Progenitor cell of endocrine pancreas (in vitro differentiated cells): ENCODE results near the gene DPF3. TPM values are rescaled to one million over a fixed set of nuclear protein-coding genes. Genes with fewer than 3 reads are reported as not detected.

Experiments
- DNase-seq: peaks from one replicate; pipeline ENCODE4 v3.0.0; 2021; ENCODE audit warnings: low spot score; ENCODE audit not compliant: unreplicated experiment
- H3K27ac Mint-ChIP-seq: 2 replicates; pipeline ENCODE4 v1.8.0; 2021; ENCODE audit warnings: mild to moderate bottlenecking, moderate library complexity, mixed read lengths
- H3K27me3 Mint-ChIP-seq: 2 replicates; pipeline ENCODE4 v1.8.0; 2021; ENCODE audit warnings: mixed read lengths
- H3K36me3 Mint-ChIP-seq: 2 replicates; pipeline ENCODE4 v1.8.0; 2022; ENCODE audit warnings: mixed read lengths; ENCODE audit not compliant: insufficient read depth
- H3K4me1 Mint-ChIP-seq: 2 replicates; pipeline ENCODE4 v1.8.0; 2021; ENCODE audit warnings: low read depth, mixed read lengths
- H3K4me3 Mint-ChIP-seq: 2 replicates; pipeline ENCODE4 v1.8.0; 2021; ENCODE audit warnings: low read depth, mild to moderate bottlenecking, moderate library complexity, mixed read lengths
- H3K9me3 Mint-ChIP-seq: 2 replicates; pipeline ENCODE4 v1.8.0; 2021; ENCODE audit warnings: low read depth, mixed read lengths
- total RNA-seq: library from RNA; stranded (reverse); gene quantifications from 2 replicates; pipeline ENCODE4 v1.2.1, GENCODE V29; 2021
- TF ChIP-seq, protein P1 (sequence below): fragments of 200-600 bp; sonication (generic); IDR thresholded peaks from one replicate; pipeline ENCODE4 v1.5.0; 2021; ENCODE audit warnings: antibody characterized with exemption, mild to moderate bottlenecking; ENCODE audit not compliant: unreplicated experiment

DPF3 gene
- total RNA-seq, 1 donor from 2014 or later: 2.2 TPM

DNA sequence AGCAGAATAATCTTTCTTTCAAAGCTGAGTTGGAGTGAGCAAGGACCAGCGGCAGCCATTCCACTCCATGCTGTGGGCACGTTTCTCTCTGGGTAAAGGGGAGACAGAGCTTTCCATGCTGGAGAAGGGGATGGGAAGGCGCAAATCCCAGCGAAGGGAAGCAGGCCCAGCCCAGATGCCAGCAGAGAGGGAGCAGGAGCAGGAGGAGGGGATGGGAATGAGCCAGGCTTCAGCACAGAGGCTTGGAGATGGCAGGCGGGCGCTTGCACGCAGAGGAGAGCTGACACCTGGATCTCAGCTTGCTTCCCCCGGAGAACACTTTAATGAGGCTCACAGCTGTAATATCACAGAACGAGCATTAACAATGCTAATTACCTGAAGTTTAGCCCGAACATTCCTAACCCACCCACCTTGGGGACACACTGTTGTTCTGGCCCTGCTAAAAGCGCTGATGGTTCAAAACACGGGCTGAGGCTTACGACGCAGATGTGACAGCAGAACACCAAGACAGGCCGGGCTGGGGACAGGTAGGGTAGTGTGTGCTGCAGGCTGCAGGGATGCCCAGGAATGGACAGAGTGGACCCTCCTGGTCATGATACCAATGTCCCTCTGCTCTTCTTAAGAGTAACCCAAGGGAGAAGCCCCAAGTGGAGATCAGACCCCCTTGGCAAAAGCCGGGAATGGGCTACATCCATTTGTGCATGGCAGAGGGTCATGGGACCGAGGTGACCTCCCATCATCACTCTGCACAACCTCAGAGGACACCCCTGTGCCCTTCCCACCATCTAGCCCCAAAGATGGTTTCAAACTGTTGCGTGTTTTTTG lies 288.6 kb downstream of the DPF3 start:
- H3K9me3 Mint-ChIP-seq: no peaks in the 10 kb centered on the region
- H3K4me1 Mint-ChIP-seq: no peaks in the 10 kb centered on the region
- no peak overlapping the region for H3K27ac Mint-ChIP-seq
- no peak overlapping the region for H3K4me3 Mint-ChIP-seq
- no peak for DNase-seq
- peaks cover 30% of the 10 kb centered on the region for H3K27me3 Mint-ChIP-seq
- no peaks in the 10 kb centered on the region for H3K36me3 Mint-ChIP-seq
- TF ChIP-seq, protein P1, sequence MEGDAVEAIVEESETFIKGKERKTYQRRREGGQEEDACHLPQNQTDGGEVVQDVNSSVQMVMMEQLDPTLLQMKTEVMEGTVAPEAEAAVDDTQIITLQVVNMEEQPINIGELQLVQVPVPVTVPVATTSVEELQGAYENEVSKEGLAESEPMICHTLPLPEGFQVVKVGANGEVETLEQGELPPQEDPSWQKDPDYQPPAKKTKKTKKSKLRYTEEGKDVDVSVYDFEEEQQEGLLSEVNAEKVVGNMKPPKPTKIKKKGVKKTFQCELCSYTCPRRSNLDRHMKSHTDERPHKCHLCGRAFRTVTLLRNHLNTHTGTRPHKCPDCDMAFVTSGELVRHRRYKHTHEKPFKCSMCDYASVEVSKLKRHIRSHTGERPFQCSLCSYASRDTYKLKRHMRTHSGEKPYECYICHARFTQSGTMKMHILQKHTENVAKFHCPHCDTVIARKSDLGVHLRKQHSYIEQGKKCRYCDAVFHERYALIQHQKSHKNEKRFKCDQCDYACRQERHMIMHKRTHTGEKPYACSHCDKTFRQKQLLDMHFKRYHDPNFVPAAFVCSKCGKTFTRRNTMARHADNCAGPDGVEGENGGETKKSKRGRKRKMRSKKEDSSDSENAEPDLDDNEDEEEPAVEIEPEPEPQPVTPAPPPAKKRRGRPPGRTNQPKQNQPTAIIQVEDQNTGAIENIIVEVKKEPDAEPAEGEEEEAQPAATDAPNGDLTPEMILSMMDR: no peak

DNA sequence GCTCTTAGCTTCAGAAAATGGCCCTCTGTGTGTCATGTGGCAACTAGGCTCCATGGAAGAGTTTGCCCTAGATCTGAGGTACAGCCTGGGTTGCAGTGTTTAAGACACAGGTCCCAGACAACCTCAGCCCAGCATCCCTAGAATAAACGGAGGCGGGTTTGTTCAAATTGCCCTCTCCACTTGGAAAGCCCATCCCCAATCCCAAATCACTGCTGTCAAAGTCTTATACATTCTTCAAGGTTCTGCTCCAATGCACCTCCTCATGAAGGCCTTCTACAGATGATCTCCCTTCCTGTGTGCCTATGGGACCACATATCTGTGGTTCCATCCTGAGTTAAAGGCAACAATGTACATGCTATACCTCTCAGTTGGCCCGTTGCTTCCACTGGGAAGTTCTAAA lies 289.8 kb downstream of the DPF3 start:
- no peak overlapping the region for H3K27ac Mint-ChIP-seq
- no peak overlapping the region for H3K4me3 Mint-ChIP-seq
- H3K9me3 Mint-ChIP-seq: no peaks in the 10 kb centered on the region
- TF ChIP-seq, protein P1: no peak
- no peaks in the 10 kb centered on the region for H3K36me3 Mint-ChIP-seq
- peaks cover 27% of the 10 kb centered on the region for H3K27me3 Mint-ChIP-seq
- H3K4me1 Mint-ChIP-seq: peaks cover 2% of the 10 kb centered on the region
- DNase-seq: no peak

DNA sequence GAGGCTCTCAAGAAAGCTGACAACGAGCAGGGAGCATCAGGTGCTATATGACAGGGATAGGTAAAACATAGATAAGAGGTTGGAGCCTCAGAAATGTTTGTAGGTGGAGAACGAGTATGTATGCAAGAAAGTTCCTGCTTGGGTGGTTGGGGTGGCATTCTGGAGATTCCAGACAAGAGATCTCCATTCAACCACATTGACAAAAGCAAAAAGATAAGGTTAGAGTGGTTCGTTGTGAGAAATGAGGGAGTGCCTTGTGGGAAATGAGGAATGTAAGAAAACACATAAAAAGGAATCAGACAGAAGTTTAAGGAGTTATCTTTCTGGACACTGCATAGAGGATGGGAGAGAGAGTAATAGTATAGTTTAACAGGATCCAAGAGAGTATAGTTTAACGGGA lies 290.3 kb downstream of the DPF3 start:
- peaks cover 2% of the 10 kb centered on the region for H3K4me1 Mint-ChIP-seq
- TF ChIP-seq, protein P1: no peak
- peaks cover 22% of the 10 kb centered on the region for H3K27me3 Mint-ChIP-seq
- no peak overlapping the region for H3K27ac Mint-ChIP-seq
- no peaks in the 10 kb centered on the region for H3K9me3 Mint-ChIP-seq
- H3K36me3 Mint-ChIP-seq: no peaks in the 10 kb centered on the region
- no peak overlapping the region for H3K4me3 Mint-ChIP-seq
- DNase-seq: no peak

DNA sequence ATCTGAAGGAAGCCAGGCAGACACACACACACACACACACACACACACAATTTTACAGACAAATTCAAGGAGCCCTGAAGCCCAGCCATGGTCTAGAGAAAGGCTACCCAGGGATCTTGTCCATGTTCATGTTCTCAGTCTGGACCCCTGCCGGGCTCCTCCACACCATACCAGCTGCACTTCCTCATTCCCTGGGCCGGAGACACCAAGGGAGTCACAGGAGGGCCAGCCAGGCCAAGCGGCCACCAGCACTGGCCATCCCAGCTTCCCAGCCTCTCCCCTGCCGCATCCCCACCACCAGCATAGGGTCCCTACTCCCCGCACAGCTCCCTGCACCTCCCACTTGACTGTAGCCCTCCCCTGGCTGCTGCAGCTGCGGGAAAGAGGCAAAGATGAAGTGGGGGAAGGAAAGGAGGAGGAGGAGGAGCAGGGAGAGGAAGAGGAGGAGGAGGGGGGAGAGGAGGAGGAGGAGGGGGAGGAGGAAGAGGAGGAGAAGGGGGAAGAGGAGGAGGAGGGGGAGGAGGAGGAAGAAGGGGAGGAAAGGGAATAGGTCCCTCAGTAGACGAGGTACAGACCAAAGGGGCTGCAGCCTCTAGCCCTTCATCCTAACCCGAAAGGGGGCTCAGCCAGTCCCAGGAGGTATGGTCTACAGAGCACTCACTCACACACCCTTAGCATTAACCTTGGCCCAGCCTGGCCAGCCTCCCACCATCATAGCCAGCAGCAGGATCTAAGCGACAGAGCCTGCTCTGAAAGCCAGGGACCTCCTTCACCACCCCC lies 293.2 kb downstream of the DPF3 start:
- Mint-ChIP-seq H3K4me1 (peaks cover 2% of the 10 kb centered on the region), H3K9me3 (no peaks in the 10 kb centered on the region), H3K4me3 (no peak overlapping the region), H3K27me3 (peaks cover 23% of the 10 kb centered on the region), H3K27ac (no peak overlapping the region), H3K36me3 (no peaks in the 10 kb centered on the region)
- no peak for DNase-seq
- TF ChIP-seq, protein P1: no peak

DNA sequence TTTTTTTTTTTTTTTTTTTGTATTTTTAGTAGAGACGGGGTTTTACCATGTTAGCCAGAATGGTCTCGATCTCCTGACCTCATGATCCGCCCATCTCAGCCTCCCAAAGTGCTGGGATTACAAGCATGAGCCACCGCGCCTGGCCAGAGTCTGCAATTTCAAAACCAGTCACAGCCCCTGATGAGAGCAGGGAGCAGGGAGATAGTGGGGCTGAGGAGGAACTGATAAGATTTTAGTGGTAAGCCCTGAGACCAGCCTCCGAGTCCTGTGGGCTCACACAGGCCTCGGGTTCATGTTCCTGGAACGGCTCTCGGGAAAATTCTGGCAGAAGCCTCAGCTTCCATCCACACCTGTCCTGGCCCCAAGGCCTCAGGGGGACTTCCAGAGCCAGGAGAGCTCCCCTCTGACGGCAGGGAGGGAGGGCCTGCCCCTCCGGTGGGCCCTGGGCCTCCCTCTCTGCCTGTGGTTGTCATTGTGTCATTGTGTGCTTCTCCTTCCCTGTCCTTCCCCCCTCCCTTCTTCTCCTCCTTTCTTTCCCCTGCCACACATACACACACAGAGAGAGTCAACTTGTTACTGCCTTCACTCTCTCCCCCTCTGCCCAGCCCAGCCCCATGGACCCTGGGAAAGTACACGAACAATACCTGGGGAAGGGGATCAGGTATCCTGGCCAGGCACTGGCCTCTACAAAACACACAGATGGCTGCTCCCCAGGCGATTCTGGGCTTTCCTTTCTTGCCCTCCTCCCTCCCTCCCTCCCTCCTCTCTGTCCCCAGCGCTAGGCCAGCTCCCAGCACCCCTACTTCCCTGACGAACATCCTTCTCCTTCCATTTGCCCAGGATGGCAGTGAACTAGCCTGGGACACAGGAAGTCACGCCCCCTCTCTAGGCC lies 294.1 kb downstream of the DPF3 start:
- Mint-ChIP-seq H3K4me1 (peaks cover 2% of the 10 kb centered on the region), H3K27ac (no peak overlapping the region), H3K4me3 (no peak overlapping the region), H3K36me3 (no peaks in the 10 kb centered on the region), H3K27me3 (peaks cover 23% of the 10 kb centered on the region), H3K9me3 (no peaks in the 10 kb centered on the region)
- DNase-seq: no peak
- TF ChIP-seq, protein P1: no peak
